Measurements from ENCODE around the gene VIPAS39. TPM values are rescaled to one million over a fixed set of nuclear protein-coding genes. Genes with fewer than 3 reads are reported as not detected.

VIPAS39 gene
- total and polyA plus RNA-seq, 2 of the 4 experiments (the other 2 are of a cell fraction): 19.0 to 43.0 TPM

- CTCF ChIA-PET: interaction anchor here (0.7 kb wide), 1 partner anchor 607 kb away, joined by 3 read pairs; no protein-coding TSS in a partner anchor
- H2AFZ ChIP-seq (replicated peaks; ENCODE audit: low read length, poor library complexity): peak overlapping the region; percentile 96
- peaks cover 3% of the 10 kb centered on the region for H3K9me1 ChIP-seq (ENCODE audit: insufficient read depth, low read length)
- no peak overlapping the region for H3K18ac ChIP-seq (ENCODE audit: low read depth, low read length)
- H4K20me1 ChIP-seq (ENCODE audit: insufficient read depth, low read length): no peaks in the 10 kb centered on the region
- H3K27ac ChIP-seq (ENCODE audit: insufficient read depth, low read length): no peak overlapping the region; the same call in 1 of the 2 replicates
- no peak overlapping the region for H2AK9ac ChIP-seq (replicated peaks; ENCODE audit: low read depth, low read length, poor library complexity)
- peak overlapping the region; percentile 31 for H3K9ac ChIP-seq (ENCODE audit: low read depth, low read length)
- no peaks in the 10 kb centered on the region for H3K9me3 ChIP-seq (ENCODE audit: control insufficient read depth, insufficient read depth, low read length)
- intact Hi-C loops (cut with micrococcal nuclease) (loop anchor here (1.0 to 2.0 kb wide), 2 partner anchors 57 to 80 kb away; partner anchors contain the start of genes GSTZ1, POMT2 and VIPAS39), in situ Hi-C loops (cut with MboI; ENCODE audit: low sequenced_read_pairs) (no loop called here), dilution Hi-C loops (cut with HindIII; ENCODE audit: low sequenced_read_pairs, unreplicated experiment) (no loop called here)
- no peak overlapping the region for H2AK5ac ChIP-seq (ENCODE audit: low read depth, low read length)
- H3K4me1 ChIP-seq (ENCODE audit: control insufficient read depth, insufficient read depth, low read length): no peaks in the 10 kb centered on the region
- no TSS peak for BruUV-seq (replicated peaks)
- DNase-seq (no peak), ATAC-seq (ENCODE audit: low read depth) (peak; percentile 9)
- no peak overlapping the region for H2BK20ac ChIP-seq (ENCODE audit: low read depth, low read length)
- H3K14ac ChIP-seq (replicated peaks; ENCODE audit: low read depth, low read length): no peak overlapping the region
- H3K4ac ChIP-seq (ENCODE audit: low read depth, low read length): no peak overlapping the region
- H3K27me3 ChIP-seq (ENCODE audit: control insufficient read depth, insufficient read depth, low read length): peaks cover 7% of the 10 kb centered on the region
- TF ChIP-seq RAD21 (IDR thresholded peaks at IDR 0.05; ENCODE audit: low read length) (no peak), RCOR1 (IDR thresholded peaks at IDR 0.05; ENCODE audit: insufficient replicate concordance, low read length) (no peak), USF2 (IDR thresholded peaks at IDR 0.05; ENCODE audit: low read depth, low read length) (no peak), POLR2A (IDR thresholded peaks at IDR 0.05; ENCODE audit: low read depth, low read length) (no peak), FOS (IDR thresholded peaks at IDR 0.05; ENCODE audit: low read depth, low read length) (no peak), CTCF (conservative IDR thresholded peaks at IDR 0.05; ENCODE audit: low read depth, low read length) (no peak), MAFK (IDR thresholded peaks at IDR 0.05; ENCODE audit: low read depth, low read length) (no peak), ELK1 (IDR thresholded peaks at IDR 0.05; ENCODE audit: borderline replicate concordance, low read depth, low read length) (no peak), CEBPB (IDR thresholded peaks at IDR 0.05; ENCODE audit: low read depth, low read length) (no peak), NFE2L2 (IDR thresholded peaks at IDR 0.05; ENCODE audit: low read depth, low read length) (no peak), CHD1 (IDR thresholded peaks at IDR 0.05; ENCODE audit: low read depth, low read length) (no peak), RFX5 (IDR thresholded peaks at IDR 0.05; ENCODE audit: low read depth, low read length) (no peak), MXI1 (IDR thresholded peaks at IDR 0.05; ENCODE audit: borderline replicate concordance, low read depth, low read length) (no peak), BHLHE40 (IDR thresholded peaks at IDR 0.05; ENCODE audit: low read depth, low read length) (no peak), MAZ (IDR thresholded peaks at IDR 0.05; ENCODE audit: borderline replicate concordance, low read depth, low read length) (no peak)
- H3K56ac ChIP-seq (ENCODE audit: extremely low read depth, insufficient read depth, low read length): no peak overlapping the region
- H4K8ac ChIP-seq (ENCODE audit: low read depth in 2 of 2, low read length in 2 of 2): peak overlapping the region; percentile 77 to 83; a peak in 3 of 4 replicates
- H3K4me3 ChIP-seq (ENCODE audit: insufficient read depth, low read depth, low read length): peak overlapping the region; percentile 86
- no peak overlapping the region for H2BK15ac ChIP-seq (ENCODE audit: low read depth, low read length)
- H2BK120ac ChIP-seq (ENCODE audit: low read depth, low read length): no peak overlapping the region
- POLR2A ChIA-PET (ENCODE audit: unreplicated experiment): interaction anchor here (0.6 to 0.7 kb wide), 2 partner anchors 20 to 604 kb away, joined by 3 to 9 read pairs; no protein-coding TSS in a partner anchor
- peaks cover 7 to 13% of the 10 kb centered on the region in 2 experiments; a peak in 3 of 4 replicates for H3K79me1 ChIP-seq (ENCODE audit: low read depth in 1 of 2, low read length in 2 of 2)
- H4K91ac ChIP-seq (ENCODE audit: insufficient read depth, low read depth, low read length): no peak overlapping the region
- peak overlapping the region; percentile 70 for H3K4me2 ChIP-seq (ENCODE audit: low read depth, low read length)
- H2BK5ac ChIP-seq (ENCODE audit: low read depth, low read length, poor library complexity, severe bottlenecking): no peak overlapping the region
- WGBS, 2 experiments (ENCODE audit: extremely low coverage in 2 of 2, insufficient read length in 1 of 2): 2% methylated on average over 6 of the region's 10 CpGs; no CpG with 5 or more reads in 1 of the 2 experiments
- no peak overlapping the region for H3K23ac ChIP-seq (ENCODE audit: low read depth, low read length)
- no peak overlapping the region; the same call in 1 of the 2 replicates for H4K5ac ChIP-seq (ENCODE audit: low read depth, low read length)
- no peaks in the 10 kb centered on the region for H3K36me3 ChIP-seq (ENCODE audit: control insufficient read depth, insufficient read depth, low read length)
Measured at GRCh38 chr14:77377502-77377844, 79.9 kb downstream of the VIPAS39 start.
